ENCODE measurements around the gene OCSTAMP.

OCSTAMP gene

GRCh38 chr20:46587986-46588385, 37.5 kb upstream of the OCSTAMP start:
- DNase-seq (ENCODE audit: low read depth in 1 of 2, low spot score in 1 of 2), result no peak
- TF ChIP-seq, protein P1, sequence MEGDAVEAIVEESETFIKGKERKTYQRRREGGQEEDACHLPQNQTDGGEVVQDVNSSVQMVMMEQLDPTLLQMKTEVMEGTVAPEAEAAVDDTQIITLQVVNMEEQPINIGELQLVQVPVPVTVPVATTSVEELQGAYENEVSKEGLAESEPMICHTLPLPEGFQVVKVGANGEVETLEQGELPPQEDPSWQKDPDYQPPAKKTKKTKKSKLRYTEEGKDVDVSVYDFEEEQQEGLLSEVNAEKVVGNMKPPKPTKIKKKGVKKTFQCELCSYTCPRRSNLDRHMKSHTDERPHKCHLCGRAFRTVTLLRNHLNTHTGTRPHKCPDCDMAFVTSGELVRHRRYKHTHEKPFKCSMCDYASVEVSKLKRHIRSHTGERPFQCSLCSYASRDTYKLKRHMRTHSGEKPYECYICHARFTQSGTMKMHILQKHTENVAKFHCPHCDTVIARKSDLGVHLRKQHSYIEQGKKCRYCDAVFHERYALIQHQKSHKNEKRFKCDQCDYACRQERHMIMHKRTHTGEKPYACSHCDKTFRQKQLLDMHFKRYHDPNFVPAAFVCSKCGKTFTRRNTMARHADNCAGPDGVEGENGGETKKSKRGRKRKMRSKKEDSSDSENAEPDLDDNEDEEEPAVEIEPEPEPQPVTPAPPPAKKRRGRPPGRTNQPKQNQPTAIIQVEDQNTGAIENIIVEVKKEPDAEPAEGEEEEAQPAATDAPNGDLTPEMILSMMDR (IDR thresholded peaks at IDR 0.05; ENCODE audit: insufficient read depth, low read length), result no peak
- TF ChIP-seq POLR2AphosphoS5 (IDR thresholded peaks at IDR 0.05; ENCODE audit: low read depth) (no peak), SPI1 (IDR thresholded peaks at IDR 0.05; ENCODE audit: borderline replicate concordance, low read depth) (no peak), GABPA (IDR thresholded peaks at IDR 0.05; ENCODE audit: low read depth) (no peak)
- TF ChIP-seq, protein P2, sequence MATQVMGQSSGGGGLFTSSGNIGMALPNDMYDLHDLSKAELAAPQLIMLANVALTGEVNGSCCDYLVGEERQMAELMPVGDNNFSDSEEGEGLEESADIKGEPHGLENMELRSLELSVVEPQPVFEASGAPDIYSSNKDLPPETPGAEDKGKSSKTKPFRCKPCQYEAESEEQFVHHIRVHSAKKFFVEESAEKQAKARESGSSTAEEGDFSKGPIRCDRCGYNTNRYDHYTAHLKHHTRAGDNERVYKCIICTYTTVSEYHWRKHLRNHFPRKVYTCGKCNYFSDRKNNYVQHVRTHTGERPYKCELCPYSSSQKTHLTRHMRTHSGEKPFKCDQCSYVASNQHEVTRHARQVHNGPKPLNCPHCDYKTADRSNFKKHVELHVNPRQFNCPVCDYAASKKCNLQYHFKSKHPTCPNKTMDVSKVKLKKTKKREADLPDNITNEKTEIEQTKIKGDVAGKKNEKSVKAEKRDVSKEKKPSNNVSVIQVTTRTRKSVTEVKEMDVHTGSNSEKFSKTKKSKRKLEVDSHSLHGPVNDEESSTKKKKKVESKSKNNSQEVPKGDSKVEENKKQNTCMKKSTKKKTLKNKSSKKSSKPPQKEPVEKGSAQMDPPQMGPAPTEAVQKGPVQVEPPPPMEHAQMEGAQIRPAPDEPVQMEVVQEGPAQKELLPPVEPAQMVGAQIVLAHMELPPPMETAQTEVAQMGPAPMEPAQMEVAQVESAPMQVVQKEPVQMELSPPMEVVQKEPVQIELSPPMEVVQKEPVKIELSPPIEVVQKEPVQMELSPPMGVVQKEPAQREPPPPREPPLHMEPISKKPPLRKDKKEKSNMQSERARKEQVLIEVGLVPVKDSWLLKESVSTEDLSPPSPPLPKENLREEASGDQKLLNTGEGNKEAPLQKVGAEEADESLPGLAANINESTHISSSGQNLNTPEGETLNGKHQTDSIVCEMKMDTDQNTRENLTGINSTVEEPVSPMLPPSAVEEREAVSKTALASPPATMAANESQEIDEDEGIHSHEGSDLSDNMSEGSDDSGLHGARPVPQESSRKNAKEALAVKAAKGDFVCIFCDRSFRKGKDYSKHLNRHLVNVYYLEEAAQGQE (IDR thresholded peaks at IDR 0.05; ENCODE audit: insufficient replicate concordance, low read depth), result no peak
- Histone ChIP-seq H3K27me3 (ENCODE audit: insufficient read depth, poor library complexity, severe bottlenecking) (no peaks in the 10 kb centered on the region), H3K27ac (replicated peaks) (no peak overlapping the region), H3K4me3 (replicated peaks; ENCODE audit: insufficient read depth, low read length) (no peak overlapping the region)

- TF ChIP-seq POLR2AphosphoS5 (IDR thresholded peaks at IDR 0.05; ENCODE audit: low read depth) (no peak), GABPA (IDR thresholded peaks at IDR 0.05; ENCODE audit: low read depth) (no peak), SPI1 (IDR thresholded peaks at IDR 0.05; ENCODE audit: borderline replicate concordance, low read depth) (no peak)
- TF ChIP-seq, protein P2 (IDR thresholded peaks at IDR 0.05; ENCODE audit: insufficient replicate concordance, low read depth), result no peak
- TF ChIP-seq, protein P1 (IDR thresholded peaks at IDR 0.05; ENCODE audit: insufficient read depth, low read length), result no peak
- H3K27ac ChIP-seq (replicated peaks), result no peak overlapping the region
- DNase-seq (ENCODE audit: low read depth in 1 of 2, low spot score in 1 of 2), result no peak
- H3K27me3 ChIP-seq (ENCODE audit: insufficient read depth, poor library complexity, severe bottlenecking), result no peaks in the 10 kb centered on the region
- no peak overlapping the region for H3K4me3 ChIP-seq (replicated peaks; ENCODE audit: insufficient read depth, low read length)
These were observed 36.3 kb upstream of the OCSTAMP start for GRCh38 chr20:46586724-46587123.

- DNase-seq (ENCODE audit: low read depth in 1 of 2, low spot score in 1 of 2), result no peak
- Histone ChIP-seq H3K4me3 (replicated peaks; ENCODE audit: insufficient read depth, low read length) (no peak overlapping the region), H3K27me3 (ENCODE audit: insufficient read depth, poor library complexity, severe bottlenecking) (no peaks in the 10 kb centered on the region), H3K27ac (replicated peaks) (no peak overlapping the region)
- TF ChIP-seq, protein P2 (IDR thresholded peaks at IDR 0.05; ENCODE audit: insufficient replicate concordance, low read depth), result no peak
- TF ChIP-seq SPI1 (IDR thresholded peaks at IDR 0.05; ENCODE audit: borderline replicate concordance, low read depth) (no peak), POLR2AphosphoS5 (IDR thresholded peaks at IDR 0.05; ENCODE audit: low read depth) (no peak), GABPA (IDR thresholded peaks at IDR 0.05; ENCODE audit: low read depth) (no peak)
- TF ChIP-seq, protein P1 (IDR thresholded peaks at IDR 0.05; ENCODE audit: insufficient read depth, low read length), result no peak
These were observed 34.1 kb upstream of the OCSTAMP start for GRCh38 chr20:46584508-46584907.
